ENCODE measurements around the gene ELFN1.

Gene ELFN1

DNA sequence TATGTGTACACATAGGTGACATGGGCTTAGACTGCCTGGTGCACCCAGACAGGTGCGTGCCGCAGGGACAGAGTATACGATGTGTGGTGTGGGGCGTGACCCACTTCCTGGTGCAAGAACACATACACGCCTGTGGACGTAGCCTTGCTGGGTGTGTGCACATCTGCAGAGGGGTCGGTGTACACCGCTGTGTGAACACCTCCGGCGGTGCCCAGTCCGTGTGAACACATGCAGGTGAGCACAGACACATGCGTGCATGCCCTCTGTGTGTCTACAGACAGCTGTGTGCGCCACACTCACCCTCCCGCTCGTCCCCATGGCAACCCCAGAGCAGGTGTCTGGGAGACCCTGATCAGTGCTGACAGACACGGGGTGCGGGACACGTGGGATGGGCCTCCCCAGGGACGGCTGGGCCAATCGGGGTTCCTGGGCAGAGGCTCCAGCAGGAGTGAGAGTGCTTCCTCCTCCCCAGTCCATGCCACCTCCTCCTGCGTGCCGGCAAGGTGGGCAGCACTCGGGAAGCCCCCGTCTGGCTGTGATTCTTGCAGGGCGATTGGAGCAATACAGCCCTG is 23.4 kb downstream of the ELFN1 start:
- FAIRE-seq (no peak), DNase-seq (ENCODE audit: insufficient read length) (no peak)
- TF ChIP-seq POLR2A (IDR thresholded peaks at IDR 0.05; ENCODE audit: low read depth, low read length) (no peak), POLR2AphosphoS5 (IDR thresholded peaks at IDR 0.05; ENCODE audit: low read depth, low read length) (no peak), TAF1 (IDR thresholded peaks at IDR 0.05; ENCODE audit: borderline replicate concordance, low read depth, low read length) (no peak)

GRCh38 chr7:1693991-1694524 is 24.0 kb downstream of the ELFN1 start:
- DNase-seq (ENCODE audit: insufficient read length) (no peak), FAIRE-seq (no peak)
- TF ChIP-seq POLR2A (IDR thresholded peaks at IDR 0.05; ENCODE audit: low read depth, low read length) (no peak), TAF1 (IDR thresholded peaks at IDR 0.05; ENCODE audit: borderline replicate concordance, low read depth, low read length) (no peak), POLR2AphosphoS5 (IDR thresholded peaks at IDR 0.05; ENCODE audit: low read depth, low read length) (no peak)

- no peak for DNase-seq (ENCODE audit: insufficient read length)
- TF ChIP-seq POLR2A (IDR thresholded peaks at IDR 0.05; ENCODE audit: low read depth, low read length) (no peak), TAF1 (IDR thresholded peaks at IDR 0.05; ENCODE audit: borderline replicate concordance, low read depth, low read length) (no peak), POLR2AphosphoS5 (IDR thresholded peaks at IDR 0.05; ENCODE audit: low read depth, low read length) (no peak)
- no peak for FAIRE-seq
These were observed 24.8 kb downstream of the ELFN1 start for GRCh38 chr7:1694611-1695511.

DNA sequence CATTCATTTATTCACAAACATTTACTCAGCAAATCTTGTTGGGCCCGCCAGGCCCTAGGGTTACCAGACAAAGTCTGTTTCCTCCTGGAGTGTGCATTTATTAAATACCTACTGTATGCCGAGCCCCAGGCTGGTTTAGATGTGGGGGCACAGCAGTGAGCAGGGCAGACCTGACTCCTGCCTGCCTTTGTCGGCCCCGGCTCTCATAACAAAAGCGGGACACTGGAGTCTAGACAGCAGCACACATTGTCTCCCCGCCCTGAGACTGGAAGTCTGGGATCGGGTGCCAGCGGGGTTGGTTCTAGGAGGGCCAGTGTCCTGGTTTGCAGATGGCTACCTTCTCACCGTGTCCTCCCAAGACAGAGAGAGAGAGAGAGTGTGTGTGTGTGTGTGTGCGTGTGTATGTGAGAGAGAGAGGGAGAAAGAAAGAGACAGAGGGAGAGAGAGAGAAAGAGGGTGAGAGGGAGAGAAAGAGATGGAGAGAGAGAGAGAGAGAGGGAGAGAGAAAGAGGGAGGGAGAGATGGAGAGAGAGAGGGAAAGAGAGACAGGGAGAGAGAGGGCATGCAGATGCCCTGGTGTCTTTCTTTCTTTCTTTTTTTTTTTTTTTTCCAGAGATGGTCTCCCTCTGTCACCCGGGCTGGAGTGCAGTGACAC is 25.9 kb downstream of the ELFN1 start:
- TF ChIP-seq TAF1 (IDR thresholded peaks at IDR 0.05; ENCODE audit: borderline replicate concordance, low read depth, low read length) (no peak), POLR2A (IDR thresholded peaks at IDR 0.05; ENCODE audit: low read depth, low read length) (no peak), POLR2AphosphoS5 (IDR thresholded peaks at IDR 0.05; ENCODE audit: low read depth, low read length) (no peak)
- FAIRE-seq (no peak), DNase-seq (ENCODE audit: insufficient read length) (no peak)

DNA sequence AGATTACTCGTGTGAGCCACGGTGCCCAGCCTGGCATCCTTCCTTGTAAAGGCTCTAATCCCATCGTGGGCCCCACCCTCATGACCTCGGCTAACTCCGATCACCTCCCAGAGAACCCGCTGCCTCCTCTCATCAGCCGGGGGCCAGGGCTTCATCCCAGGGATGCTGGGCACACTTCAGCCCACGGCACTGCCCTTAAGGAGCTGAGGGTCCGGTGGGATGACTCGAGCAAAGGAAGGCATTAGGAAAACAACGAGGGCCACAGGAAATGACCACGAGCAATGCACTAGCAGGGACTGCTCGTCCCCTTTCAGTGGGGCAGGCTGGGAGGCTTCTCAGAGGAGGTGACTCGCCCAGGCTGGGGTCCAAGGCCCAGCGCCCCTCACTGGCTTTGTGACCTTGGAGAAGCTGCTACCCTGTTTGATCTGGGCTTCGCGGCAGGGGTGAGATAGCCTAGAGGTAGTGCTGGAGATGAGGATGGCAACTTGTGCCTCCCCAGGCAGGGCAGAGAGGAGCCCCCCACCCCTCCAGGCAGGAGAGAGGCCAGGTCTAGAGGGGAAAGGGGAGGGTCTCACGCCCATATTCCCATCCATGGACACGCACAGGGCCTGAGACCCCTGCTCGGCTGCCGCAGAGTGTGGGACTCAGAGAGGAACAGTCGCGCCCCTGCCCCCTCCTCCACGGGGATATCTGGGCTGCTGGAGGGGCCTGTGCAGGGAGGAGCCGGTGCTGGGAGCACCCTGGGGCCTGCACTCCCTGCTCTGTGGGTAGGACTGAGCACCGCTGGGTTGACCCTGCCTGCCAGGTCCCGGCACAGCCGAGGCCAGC is 26.8 kb downstream of the ELFN1 start:
- FAIRE-seq = no peak
- no peak for TF ChIP-seq TAF1 (IDR thresholded peaks at IDR 0.05; ENCODE audit: borderline replicate concordance, low read depth, low read length)
- TF ChIP-seq POLR2AphosphoS5 (IDR thresholded peaks at IDR 0.05; ENCODE audit: low read depth, low read length) = no peak
- no peak for TF ChIP-seq POLR2A (IDR thresholded peaks at IDR 0.05; ENCODE audit: low read depth, low read length)
- no peak for DNase-seq (ENCODE audit: insufficient read length)

GRCh38 chr7:1697499-1698125 is 27.5 kb downstream of the ELFN1 start:
- no peak for DNase-seq (ENCODE audit: insufficient read length)
- FAIRE-seq = no peak

DNA sequence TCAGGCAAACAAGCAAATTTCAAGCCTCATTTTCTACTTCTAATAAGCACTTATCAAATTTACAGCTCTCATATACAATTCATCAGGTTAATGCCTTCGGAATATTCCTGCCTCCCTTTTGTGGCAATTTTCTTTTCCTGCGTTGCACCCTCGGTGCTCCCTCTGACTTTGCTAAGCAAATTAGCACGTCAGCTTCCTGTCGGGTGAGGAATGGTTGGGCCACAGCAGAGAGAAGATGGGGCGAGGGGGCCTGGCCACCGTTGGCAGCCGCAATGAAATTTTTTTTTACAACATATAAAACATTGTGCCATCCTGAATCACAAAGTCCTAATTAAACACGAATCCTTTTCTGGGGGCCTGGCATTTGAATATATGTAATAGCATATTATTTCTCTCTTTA is 28.1 kb downstream of the ELFN1 start:
- DNase-seq (ENCODE audit: insufficient read length) (no peak), FAIRE-seq (no peak)
- no peak for TF ChIP-seq POLR2A (IDR thresholded peaks at IDR 0.05; ENCODE audit: low read depth, low read length)

More at GRCh38 chr7:1697499-1698125, 27.5 kb downstream of the ELFN1 start:
- TF ChIP-seq POLR2AphosphoS5 (IDR thresholded peaks at IDR 0.05; ENCODE audit: low read depth, low read length) (no peak), TAF1 (IDR thresholded peaks at IDR 0.05; ENCODE audit: borderline replicate concordance, low read depth, low read length) (no peak), POLR2A (IDR thresholded peaks at IDR 0.05; ENCODE audit: low read depth, low read length) (no peak)

GRCh38 chr7:1698951-1699350 is 28.9 kb downstream of the ELFN1 start:
- no peak for FAIRE-seq
- no peak for TF ChIP-seq POLR2A (IDR thresholded peaks at IDR 0.05; ENCODE audit: low read depth, low read length)
- TF ChIP-seq POLR2AphosphoS5 (IDR thresholded peaks at IDR 0.05; ENCODE audit: low read depth, low read length) = no peak
- TF ChIP-seq TAF1 (IDR thresholded peaks at IDR 0.05; ENCODE audit: borderline replicate concordance, low read depth, low read length) = no peak
- DNase-seq (ENCODE audit: insufficient read length) = no peak

DNA sequence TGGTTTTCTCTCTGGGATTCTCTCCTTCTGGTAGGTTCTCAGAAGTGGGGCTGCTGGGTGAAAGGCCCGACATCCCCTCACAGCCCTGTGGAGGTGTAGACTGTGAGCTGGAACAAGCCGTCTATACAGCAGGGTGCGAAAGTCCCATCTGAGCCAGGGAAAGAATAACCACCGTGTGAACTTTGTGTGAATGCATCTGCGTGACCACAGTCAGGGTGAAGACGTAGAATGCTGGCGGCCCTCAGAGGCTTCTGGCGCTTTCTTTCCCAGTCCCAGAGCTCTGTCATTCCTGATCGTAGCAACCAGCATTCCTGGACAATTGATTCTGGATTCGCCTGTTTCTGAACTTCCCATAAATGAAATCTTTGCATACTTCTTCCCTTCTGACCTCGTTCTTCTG is 30.0 kb downstream of the ELFN1 start:
- no peak for DNase-seq (ENCODE audit: insufficient read length)
- TF ChIP-seq POLR2AphosphoS5 (IDR thresholded peaks at IDR 0.05; ENCODE audit: low read depth, low read length) = no peak
- TF ChIP-seq TAF1 (IDR thresholded peaks at IDR 0.05; ENCODE audit: borderline replicate concordance, low read depth, low read length) = no peak
- TF ChIP-seq POLR2A (IDR thresholded peaks at IDR 0.05; ENCODE audit: low read depth, low read length) = no peak
- no peak for FAIRE-seq

GRCh38 chr7:1700536-1701333 is 30.7 kb downstream of the ELFN1 start:
- TF ChIP-seq POLR2AphosphoS5 (IDR thresholded peaks at IDR 0.05; ENCODE audit: low read depth, low read length) (no peak), TAF1 (IDR thresholded peaks at IDR 0.05; ENCODE audit: borderline replicate concordance, low read depth, low read length) (no peak)
- DNase-seq (ENCODE audit: insufficient read length) = no peak
- FAIRE-seq = no peak
